ENCODE data around the gene HACD2.

The HACD2 gene

DNA sequence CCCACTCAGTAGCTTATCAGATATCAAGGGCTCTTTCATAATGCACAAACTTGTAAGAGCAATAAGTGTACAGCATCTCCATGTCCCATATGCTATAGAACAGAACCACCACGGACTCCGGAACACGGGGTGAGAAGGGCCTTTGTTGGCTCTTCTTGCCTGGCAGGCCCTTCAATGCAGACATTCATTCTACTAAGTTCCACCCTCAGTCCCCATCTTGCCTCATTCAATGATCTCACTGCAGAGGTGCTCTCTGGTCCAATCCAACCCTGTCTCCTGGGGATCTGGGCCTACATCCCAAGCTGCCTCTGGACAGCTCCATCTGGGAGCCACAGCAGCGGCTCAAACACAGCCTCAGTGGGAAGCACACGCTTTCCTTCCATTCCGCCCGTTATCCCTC is 16.8 kb downstream of the HACD2 start:
- no peak for DNase-seq

DNA sequence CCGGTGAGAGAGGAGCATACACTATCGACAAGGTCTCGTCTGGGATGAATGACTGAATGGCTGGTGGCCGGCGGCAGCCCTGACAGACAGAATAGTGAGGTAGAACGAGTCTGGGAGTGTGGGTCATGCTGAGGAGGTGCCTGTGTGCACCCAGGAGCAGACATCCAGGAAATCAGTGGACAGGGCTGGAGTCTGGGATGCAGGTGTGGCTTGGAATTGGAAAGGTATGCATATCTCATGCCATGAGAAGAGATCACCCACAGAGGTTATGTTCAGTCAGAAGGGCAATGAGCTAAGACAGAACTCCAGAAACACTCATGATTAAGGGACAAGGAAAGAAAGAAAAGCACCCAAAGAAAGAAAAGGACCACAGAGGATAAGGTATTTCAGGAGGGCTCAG is 20.8 kb downstream of the HACD2 start:
- DNase-seq = no peak

- DNase-seq = no peak
Observed at GRCh38 chr3:123562547-123562946, 22.3 kb downstream of the HACD2 start.

DNA sequence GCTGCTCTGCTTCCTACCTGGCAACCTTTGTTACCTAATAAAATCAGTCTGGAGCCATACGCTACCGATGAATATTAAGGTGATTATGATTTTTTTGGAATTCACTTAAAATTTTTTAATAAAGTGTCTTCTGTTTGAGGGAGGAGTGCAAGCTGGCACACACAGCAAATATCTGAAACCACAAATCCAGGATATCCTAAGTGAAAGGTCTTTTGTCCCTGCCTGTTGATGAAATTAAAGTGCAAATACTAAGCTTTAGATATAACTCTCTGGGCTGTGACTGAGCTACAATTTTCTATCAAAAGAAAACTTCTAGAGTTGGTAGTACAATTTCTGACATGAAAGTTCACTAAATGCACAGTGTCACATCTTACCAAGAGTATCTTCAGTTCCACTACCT is 23.7 kb downstream of the HACD2 start:
- no peak for DNase-seq

DNA sequence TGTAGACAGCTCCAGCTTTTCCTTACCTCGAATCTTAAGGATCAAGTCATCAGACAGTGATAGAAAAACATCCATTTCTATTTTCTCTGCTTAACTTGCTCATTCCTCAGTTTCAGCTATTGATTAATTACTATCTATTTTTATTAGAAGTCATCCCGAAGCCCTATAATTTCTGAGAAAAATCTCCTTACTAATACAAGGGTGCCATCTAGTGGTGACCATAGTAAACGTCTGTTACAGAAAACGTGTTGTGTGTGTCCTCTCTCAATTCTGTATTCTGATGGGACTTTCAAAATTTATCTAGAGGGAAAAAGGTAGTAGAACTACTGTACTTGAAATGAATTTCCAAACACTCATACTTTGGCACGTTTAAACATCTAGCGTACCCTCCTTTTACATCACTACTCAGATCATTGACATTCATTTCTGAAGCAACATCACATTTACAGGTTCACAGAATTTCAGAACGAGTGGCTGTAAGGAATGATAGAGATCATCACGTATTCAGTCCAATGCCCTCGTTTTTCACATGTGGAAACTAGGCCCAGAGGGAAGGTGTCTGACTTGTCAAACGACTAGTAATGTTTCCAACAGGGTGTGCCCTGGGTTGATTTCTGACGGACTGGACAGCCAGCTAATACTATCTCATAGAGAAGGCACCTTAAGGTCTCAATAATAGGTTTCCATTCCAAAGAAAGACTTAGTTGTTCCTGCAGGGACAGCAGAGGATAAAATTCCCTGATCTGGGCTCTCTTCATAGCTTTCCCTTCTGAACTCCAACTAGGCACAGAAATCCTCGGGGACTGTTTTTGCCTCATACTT is 25.6 kb downstream of the HACD2 start:
- no peak for DNase-seq

DNA sequence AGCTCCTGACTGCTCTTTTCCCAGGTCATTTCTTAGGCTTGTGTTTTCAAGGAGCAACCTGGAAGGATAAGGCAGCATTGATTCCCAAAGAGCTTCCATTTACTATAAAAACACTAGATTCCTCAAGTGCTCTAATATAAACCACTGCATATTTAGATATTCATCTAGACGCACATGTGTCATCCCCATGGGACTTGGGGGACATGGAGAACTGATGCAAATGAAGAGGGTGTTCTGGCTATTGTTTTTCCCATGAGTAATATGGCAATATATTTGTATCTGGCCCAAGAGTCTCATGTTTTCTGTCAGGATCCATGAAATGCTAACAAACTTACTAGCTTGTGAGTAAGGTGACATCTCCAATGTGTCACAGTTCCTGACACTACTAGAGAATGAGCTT is 31.3 kb downstream of the HACD2 start:
- no peak for DNase-seq

GRCh38 chr3:123552768-123553167 is 32.1 kb downstream of the HACD2 start:
- DNase-seq = no peak

DNA sequence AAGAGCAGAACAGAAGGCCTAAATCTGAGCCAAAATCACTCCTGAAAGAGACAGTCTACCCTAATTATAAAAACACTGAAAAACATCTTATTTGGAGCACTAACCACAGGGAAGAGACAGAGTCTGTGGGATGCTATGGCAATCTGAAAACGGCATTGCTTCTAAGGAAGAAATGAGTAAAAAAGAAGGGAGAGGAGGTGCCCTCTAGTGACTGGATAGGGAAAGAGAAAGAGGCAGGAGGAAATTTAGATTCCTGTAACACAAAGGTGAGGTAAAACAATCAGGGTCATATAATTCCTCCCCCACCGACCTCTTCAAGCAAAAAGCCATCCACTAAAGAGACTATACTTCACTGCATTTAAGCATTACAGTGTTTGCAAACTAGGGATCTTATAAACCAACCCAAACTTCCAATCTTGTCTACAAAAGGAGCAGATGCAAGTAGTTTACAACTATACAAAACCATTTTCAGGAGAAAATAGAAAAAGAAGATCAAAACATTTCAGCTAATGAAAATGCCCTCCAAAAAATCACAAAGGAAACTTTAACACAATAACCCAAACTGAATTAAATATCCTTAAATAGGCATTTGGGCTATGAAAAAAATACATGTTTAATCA is 32.6 kb downstream of the HACD2 start:
- DNase-seq = no peak

DNA sequence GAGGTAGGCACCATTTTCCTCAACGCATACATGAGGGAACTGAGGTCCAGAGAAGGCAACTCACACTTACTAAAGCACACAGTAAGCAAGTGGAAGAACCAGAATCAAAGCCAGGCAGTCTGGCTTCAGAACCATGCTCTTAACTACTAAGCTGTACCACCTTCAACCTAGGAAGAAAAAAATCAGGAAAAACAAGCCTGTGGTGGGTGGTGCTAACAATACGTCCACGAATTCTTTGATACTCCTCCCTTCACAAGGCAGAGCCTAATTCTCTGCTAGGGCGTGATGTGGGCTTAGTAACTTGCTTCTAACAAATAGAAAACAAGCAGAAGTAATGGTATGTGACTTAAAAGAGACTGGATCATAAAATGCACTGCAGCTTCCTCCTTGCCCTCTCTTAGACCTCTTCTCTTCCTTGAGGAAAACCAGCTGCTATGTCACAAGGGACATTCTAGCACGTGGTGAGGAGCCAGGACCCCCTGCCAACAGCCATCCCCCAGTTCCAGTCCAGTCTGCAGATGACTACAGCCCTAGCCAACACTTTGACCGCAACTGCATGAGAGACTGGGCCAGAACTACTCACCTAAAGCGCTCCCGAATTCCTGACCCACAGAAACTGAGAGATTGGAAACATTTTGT is 36.9 kb downstream of the HACD2 start:
- DNase-seq = no peak

DNA sequence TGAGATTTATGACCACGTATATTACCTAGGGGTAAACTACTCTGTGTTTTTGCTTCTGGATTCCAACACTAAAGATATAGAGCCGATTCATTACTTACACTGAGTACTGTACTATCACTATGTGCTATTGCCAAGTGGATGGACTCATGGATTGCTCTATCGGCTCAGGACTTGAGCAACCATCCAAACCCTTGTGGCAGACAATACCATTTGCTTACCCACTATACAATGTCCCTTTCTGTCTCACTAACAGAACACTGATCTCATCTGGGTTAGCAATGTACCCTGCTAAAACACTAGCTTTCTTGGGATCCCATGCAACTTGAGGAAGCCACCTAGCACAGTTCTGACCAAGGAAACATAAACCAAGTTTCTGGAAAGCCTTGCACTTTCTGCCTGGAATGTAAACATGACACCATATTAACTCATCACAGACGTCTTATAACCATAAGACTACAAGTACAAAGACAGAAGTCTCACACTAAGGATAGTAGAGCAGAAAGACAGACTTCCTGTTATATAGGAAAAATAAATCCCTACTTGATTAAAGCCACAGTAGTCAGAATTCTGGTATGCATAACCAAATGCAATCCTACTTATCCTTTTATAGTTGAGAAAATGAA is 38.6 kb downstream of the HACD2 start:
- no peak for DNase-seq

- DNase-seq = no peak
Observed at GRCh38 chr3:123543950-123544349, 40.9 kb downstream of the HACD2 start.

GRCh38 chr3:123540285-123540684 is 44.6 kb downstream of the HACD2 start:
- no peak for DNase-seq

GRCh38 chr3:123536153-123536895 is 48.5 kb downstream of the HACD2 start:
- DNase-seq = no peak

GRCh38 chr3:123535580-123535979 is 49.3 kb downstream of the HACD2 start:
- no peak for DNase-seq

DNA sequence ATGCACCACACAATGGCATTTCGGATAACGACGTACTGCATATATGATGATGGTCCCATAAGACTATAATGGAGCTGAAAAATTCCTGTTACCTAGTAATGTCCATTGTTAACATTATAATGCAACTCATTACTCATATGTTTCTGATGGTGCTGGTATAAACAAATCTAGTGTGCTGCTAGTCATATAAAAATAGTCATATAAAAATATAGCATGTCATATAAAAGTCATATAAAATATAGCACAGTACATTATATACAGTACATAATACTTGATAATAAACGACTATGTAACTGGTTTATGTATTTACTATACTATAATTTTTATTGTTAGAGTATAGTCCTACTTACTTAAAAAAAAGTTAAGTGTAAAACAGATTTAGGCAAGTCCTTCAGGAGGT is 50.6 kb downstream of the HACD2 start:
- no peak for DNase-seq

GRCh38 chr3:123533554-123534159 is 51.2 kb downstream of the HACD2 start:
- no peak for DNase-seq

GRCh38 chr3:123528130-123528529 is 56.7 kb downstream of the HACD2 start:
- DNase-seq = no peak

DNA sequence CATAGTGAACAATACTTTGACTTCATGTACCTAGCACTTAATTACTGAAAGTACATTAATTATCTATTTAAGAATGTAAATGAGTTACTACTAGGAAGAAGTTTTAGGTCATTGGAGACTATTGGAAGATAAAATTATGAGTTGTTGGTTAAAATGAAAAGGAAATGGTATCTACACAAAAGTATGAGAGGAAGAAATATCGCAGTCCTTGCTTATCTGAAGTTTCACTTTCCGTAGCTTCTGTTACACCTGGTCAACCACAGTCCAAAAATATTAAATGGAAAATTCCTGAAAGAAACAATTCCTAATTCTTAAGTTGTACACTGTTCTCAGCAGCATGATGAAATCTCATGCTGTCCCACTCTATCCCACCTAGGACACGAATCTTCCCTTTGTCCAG is 57.8 kb downstream of the HACD2 start:
- no peak for DNase-seq

DNA sequence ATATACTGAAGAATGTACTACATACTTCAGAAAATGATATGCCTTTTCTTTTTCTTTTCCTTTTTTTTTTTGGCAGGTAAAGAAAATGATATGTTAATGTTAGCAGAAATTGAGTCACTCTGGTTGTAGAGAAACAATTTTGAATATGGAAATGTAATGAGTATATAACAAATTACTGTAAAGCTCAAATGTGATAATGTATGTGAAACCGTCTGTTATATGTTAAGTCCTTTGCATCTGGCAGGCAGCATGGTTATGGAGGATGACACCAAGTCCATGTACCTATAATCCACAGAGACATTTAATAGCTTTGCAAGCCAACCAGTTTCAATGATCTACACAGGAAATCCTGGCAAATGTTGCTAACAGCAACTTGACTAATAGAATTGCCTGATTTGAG is 58.4 kb downstream of the HACD2 start:
- DNase-seq = no peak

- no peak for DNase-seq
Observed at GRCh38 chr3:123525433-123525832, 59.4 kb downstream of the HACD2 start.

DNA sequence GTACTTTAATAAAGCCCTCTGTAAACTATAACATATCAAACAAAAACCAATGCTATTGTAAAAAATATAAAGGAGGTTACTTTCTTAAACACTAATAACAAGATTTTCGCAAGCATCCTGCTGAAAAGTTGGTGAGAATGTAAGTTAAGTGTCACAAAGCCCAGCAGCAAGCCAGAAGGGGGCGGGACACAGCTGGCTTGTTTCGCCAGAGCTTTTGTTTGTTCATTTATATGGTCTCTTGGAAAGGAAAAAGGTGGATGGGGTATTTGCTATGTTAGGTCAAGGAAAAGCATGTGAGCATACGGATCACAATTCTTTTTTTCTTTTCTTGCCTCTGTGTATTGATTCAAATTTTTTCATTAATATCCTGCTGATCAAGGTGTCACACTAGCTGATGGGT is 59.9 kb downstream of the HACD2 start:
- DNase-seq = no peak

DNA sequence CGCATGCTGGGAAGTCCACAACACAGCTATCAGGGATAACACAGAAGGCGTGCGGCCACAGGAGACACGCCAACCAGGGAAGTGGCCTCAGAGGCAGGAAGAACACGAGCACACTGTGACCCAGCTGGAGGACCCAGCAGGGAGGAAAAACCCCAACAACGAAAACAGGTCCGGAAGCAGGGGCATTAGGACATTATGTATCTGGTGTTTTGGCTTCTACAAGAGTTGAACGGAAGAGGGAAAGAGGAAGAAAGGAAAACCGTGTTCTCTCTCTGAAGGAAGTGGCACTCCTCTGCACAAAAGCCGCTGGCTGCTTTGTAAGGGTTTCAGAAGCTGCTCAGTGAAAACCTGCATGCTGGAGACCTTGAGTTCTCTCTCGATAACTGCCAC is 61.8 kb downstream of the HACD2 start:
- DNase-seq = no peak

Data from NCI-H187 (cell line).